ENCODE measurements around the gene SLC6A2. TPM values are rescaled to one million over a fixed set of nuclear protein-coding genes. Genes with fewer than 3 reads are reported as not detected.

SLC6A2 gene
- total RNA-seq, 1 donor from 2014 or later, result 0.34 TPM

- TF ChIP-seq, protein P1, sequence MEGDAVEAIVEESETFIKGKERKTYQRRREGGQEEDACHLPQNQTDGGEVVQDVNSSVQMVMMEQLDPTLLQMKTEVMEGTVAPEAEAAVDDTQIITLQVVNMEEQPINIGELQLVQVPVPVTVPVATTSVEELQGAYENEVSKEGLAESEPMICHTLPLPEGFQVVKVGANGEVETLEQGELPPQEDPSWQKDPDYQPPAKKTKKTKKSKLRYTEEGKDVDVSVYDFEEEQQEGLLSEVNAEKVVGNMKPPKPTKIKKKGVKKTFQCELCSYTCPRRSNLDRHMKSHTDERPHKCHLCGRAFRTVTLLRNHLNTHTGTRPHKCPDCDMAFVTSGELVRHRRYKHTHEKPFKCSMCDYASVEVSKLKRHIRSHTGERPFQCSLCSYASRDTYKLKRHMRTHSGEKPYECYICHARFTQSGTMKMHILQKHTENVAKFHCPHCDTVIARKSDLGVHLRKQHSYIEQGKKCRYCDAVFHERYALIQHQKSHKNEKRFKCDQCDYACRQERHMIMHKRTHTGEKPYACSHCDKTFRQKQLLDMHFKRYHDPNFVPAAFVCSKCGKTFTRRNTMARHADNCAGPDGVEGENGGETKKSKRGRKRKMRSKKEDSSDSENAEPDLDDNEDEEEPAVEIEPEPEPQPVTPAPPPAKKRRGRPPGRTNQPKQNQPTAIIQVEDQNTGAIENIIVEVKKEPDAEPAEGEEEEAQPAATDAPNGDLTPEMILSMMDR (IDR thresholded peaks at IDR 0.05; ENCODE audit: unreplicated experiment), result no peak
- Mint-ChIP-seq H3K4me3 (no peak overlapping the region), H3K36me3 (no peaks in the 10 kb centered on the region), H3K27ac (no peak overlapping the region), H3K9me3 (no peaks in the 10 kb centered on the region), H3K4me1 (peaks cover 8% of the 10 kb centered on the region), H3K27me3 (ENCODE audit: low read depth) (peaks cover 16% of the 10 kb centered on the region)
- no peak for DNase-seq (ENCODE audit: low spot score in 2 of 2, unreplicated experiment in 2 of 2)
These were observed 14.2 kb upstream of the SLC6A2 start for GRCh38 chr16:55641430-55642056.

DNA sequence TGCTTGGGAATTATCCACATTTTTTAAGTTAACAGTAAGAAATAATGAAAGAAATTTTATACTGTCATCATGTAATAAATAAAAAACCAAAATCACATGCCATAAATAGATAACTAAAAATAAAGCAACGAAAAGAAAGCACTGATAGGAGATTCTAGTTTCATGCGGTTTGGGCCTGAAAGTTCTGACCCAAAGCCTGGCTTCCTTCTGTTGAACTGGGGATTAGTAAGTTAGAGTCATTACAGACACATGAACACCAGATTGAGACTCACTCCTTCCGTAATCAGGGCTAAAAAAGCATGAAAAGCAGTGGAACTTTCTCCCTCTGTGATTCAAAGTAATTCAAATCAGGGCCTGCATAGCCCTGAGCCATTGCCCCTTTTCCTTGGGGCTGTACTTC lies 13.2 kb upstream of the SLC6A2 start:
- Mint-ChIP-seq H3K36me3 (no peaks in the 10 kb centered on the region), H3K4me1 (peaks cover 2% of the 10 kb centered on the region), H3K4me3 (no peak overlapping the region)

DNA sequence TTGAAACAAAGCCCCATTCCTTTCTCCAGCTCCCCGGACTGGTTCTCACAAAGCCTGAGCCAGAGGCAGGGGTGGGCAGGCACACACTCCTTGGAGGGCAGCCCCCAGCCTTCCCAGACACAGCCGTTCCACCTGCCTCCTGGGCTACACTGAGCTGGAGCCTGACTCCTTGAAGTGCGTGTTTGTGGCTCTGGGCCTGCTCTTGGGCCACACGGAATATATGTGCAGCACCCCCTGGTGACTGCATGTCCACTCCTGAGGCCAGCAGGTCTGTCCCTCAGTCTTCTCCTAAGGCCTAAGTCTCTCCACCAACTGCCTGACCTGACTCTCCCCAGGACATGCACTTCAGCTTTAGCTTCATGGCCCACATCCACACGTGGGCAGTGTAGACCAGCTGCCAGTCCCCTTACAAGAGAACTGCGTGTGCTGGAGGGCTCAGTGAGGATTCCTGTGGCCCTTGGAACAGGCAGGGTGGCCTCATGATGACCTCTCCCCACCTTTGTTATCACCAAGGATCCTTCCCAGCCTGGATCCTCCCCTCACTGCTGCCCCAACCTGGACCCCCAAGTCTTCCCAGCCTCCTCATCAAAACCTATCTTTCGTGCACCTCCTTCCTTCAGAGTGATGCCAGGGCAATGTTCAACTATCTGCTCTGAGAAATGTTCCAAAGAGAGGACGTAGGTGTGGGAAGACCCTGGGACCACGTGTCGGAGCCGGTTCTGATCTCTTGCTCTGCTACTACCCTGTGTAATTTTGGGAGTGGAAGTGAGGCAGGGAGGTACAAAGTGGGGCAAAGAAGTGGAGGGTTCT lies 12.4 kb upstream of the SLC6A2 start:
- no peak for DNase-seq (ENCODE audit: low spot score in 2 of 2, unreplicated experiment in 2 of 2)
- Mint-ChIP-seq H3K4me3 (no peak overlapping the region), H3K27me3 (ENCODE audit: low read depth) (peaks cover 30% of the 10 kb centered on the region), H3K9me3 (no peaks in the 10 kb centered on the region), H3K27ac (no peak overlapping the region), H3K36me3 (no peaks in the 10 kb centered on the region), H3K4me1 (peaks cover 2% of the 10 kb centered on the region)
- TF ChIP-seq, protein P1 (IDR thresholded peaks at IDR 0.05; ENCODE audit: unreplicated experiment), result no peak

More for the DNA sequence above, 13.2 kb upstream of the SLC6A2 start:
- H3K27me3 Mint-ChIP-seq (ENCODE audit: low read depth), result peaks cover 23% of the 10 kb centered on the region
- TF ChIP-seq, protein P1 (IDR thresholded peaks at IDR 0.05; ENCODE audit: unreplicated experiment), result no peak
- no peaks in the 10 kb centered on the region for H3K9me3 Mint-ChIP-seq
- H3K27ac Mint-ChIP-seq, result no peak overlapping the region
- DNase-seq (ENCODE audit: low spot score in 2 of 2, unreplicated experiment in 2 of 2), result no peak

GRCh38 chr16:55645986-55646385 lies 9.8 kb upstream of the SLC6A2 start:
- H3K4me1 Mint-ChIP-seq, result peaks cover 2% of the 10 kb centered on the region
- no peaks in the 10 kb centered on the region for H3K36me3 Mint-ChIP-seq
- H3K4me3 Mint-ChIP-seq, result no peak overlapping the region
- H3K27ac Mint-ChIP-seq, result no peak overlapping the region
- no peaks in the 10 kb centered on the region for H3K9me3 Mint-ChIP-seq
- TF ChIP-seq, protein P1 (IDR thresholded peaks at IDR 0.05; ENCODE audit: unreplicated experiment), result no peak
- DNase-seq (ENCODE audit: low spot score in 2 of 2, unreplicated experiment in 2 of 2), result no peak
- peaks cover 43% of the 10 kb centered on the region for H3K27me3 Mint-ChIP-seq (ENCODE audit: low read depth)

- Mint-ChIP-seq H3K27me3 (ENCODE audit: low read depth) (peaks cover 48% of the 10 kb centered on the region), H3K4me1 (peaks cover 2% of the 10 kb centered on the region), H3K9me3 (no peaks in the 10 kb centered on the region), H3K4me3 (no peak overlapping the region), H3K27ac (no peak overlapping the region), H3K36me3 (no peaks in the 10 kb centered on the region)
- TF ChIP-seq, protein P1 (IDR thresholded peaks at IDR 0.05; ENCODE audit: unreplicated experiment), result no peak
- no peak for DNase-seq (ENCODE audit: low spot score in 2 of 2, unreplicated experiment in 2 of 2)
These were observed 8.4 kb upstream of the SLC6A2 start for GRCh38 chr16:55647343-55647742.
